Measurements from ENCODE around the gene FAM240B.

- TF ChIP-seq SIN3A (IDR thresholded peaks at IDR 0.05; ENCODE audit: low read depth, low read length): no peak
- TF ChIP-seq MLLT1 (IDR thresholded peaks at IDR 0.05): no peak
- TF ChIP-seq TAF1 (IDR thresholded peaks at IDR 0.05; ENCODE audit: borderline replicate concordance, low read depth, low read length): no peak
- TF ChIP-seq POLR2A (IDR thresholded peaks at IDR 0.05; ENCODE audit: low read depth, low read length): no peak
- no peak for TF ChIP-seq IRF3 (IDR thresholded peaks at IDR 0.05)
- no peak for TF ChIP-seq EGR1 (IDR thresholded peaks at IDR 0.05; ENCODE audit: borderline replicate concordance in 1 of 2, low read depth in 2 of 2, low read length in 2 of 2)
- TF ChIP-seq CTCF (IDR thresholded peaks at IDR 0.05 in 2 of 3, conservative IDR thresholded peaks at IDR 0.05 in 1 of 3; ENCODE audit: control insufficient read depth in 2 of 3, extremely low read depth in 1 of 3, insufficient read depth in 1 of 3, low read depth in 3 of 3, low read length in 3 of 3): no peak
Measured at GRCh38 chr9:38673399-38674193, 46.3 kb downstream of the FAM240B start.
